NCI-H2227 treated with DMSO at 0.1 percent for 48 hours (cell line): ENCODE measurements around the gene SLAMF9.
"Not testable (repeated sequence)": the region's sequence is repeated elsewhere in the genome, so short reads cannot be mapped to it uniquely, and the experiment has no call there.

Source experiments
- DNase-seq: peaks from one replicate; lab custom pipeline; 2025; lab: John Stamatoyannopoulos, UW

Gene SLAMF9

GRCh38 chr1:159920202-159920601 lies 33.8 kb downstream of the SLAMF9 start:
- no peak for DNase-seq

- DNase-seq: no peak
Measured at GRCh38 chr1:159919236-159919865, 34.7 kb downstream of the SLAMF9 start.

- no peak for DNase-seq
Measured at GRCh38 chr1:159918352-159919200, 35.5 kb downstream of the SLAMF9 start.

GRCh38 chr1:159917533-159918351 lies 36.3 kb downstream of the SLAMF9 start:
- no peak for DNase-seq

GRCh38 chr1:159916242-159917051 lies 37.6 kb downstream of the SLAMF9 start:
- no peak for DNase-seq

GRCh38 chr1:159915571-159916241 lies 38.3 kb downstream of the SLAMF9 start:
- no peak for DNase-seq

GRCh38 chr1:159914252-159915018 lies 39.6 kb downstream of the SLAMF9 start:
- no peak for DNase-seq

- no peak for DNase-seq
Measured at GRCh38 chr1:159913451-159914192, 40.4 kb downstream of the SLAMF9 start.

- DNase-seq: no peak
Measured at GRCh38 chr1:159911326-159912070, 42.5 kb downstream of the SLAMF9 start.

- no peak for DNase-seq
Measured at GRCh38 chr1:159908031-159908940, 45.8 kb downstream of the SLAMF9 start.

GRCh38 chr1:159906960-159907359 lies 47.1 kb downstream of the SLAMF9 start:
- no peak for DNase-seq

GRCh38 chr1:159904036-159904435 lies 50.0 kb downstream of the SLAMF9 start:
- DNase-seq: not testable (repeated sequence)

GRCh38 chr1:159902541-159902940 lies 51.5 kb downstream of the SLAMF9 start:
- no peak for DNase-seq
